Left lung (tissue), 10 donors: ENCODE data around the gene PPM1M. TPM values are rescaled to one million over a fixed set of nuclear protein-coding genes. Genes with fewer than 3 reads are reported as not detected.
A peak's percentile ranks its signal among the peaks of the same experiment; 100 is the strongest.

Experiments used
- ATAC-seq: fragments of 200-7000 bp; cut with Tn5 transposase; one replicate; pipeline ENCODE4 v1.9.1; 2020; ENCODE audit warnings: moderate library complexity
- DNase-seq, 4 donors: peaks; one replicate each; pipeline ENCODE4 v3.0.0-alpha.2; 2013 to 2020
- H3K27ac ChIP-seq, 2 donors: fragments of 200-600 bp; sonication (generic) in 1 of 2; one replicate each; pipeline versions ENCODE4 v1.5.0 to v1.8.0; 2020 to 2021
- H3K27me3 ChIP-seq, 2 donors: fragments of 200-600 bp; sonication (generic) in 1 of 2; one replicate each; pipeline versions ENCODE4 v1.5.0 to v1.8.0; 2020 to 2021
- H3K36me3 ChIP-seq, 2 donors: fragments of 200-600 bp; sonication (generic) in 1 of 2; one replicate each; pipeline versions ENCODE4 v1.5.0 to v1.8.0; 2020 to 2021
- H3K4me1 ChIP-seq, 2 donors: fragments of 200-600 bp; one replicate each; pipeline ENCODE4 v1.8.0; 2021
- H3K4me3 ChIP-seq, 2 donors: fragments of 200-600 bp; sonication (generic) in 1 of 2; one replicate each; pipeline versions ENCODE4 v1.5.0 to v1.8.0; 2020 to 2021; ENCODE audit warnings: mild to moderate bottlenecking in 1 of 2
- H3K9me3 ChIP-seq, 2 donors: fragments of 200-600 bp; sonication (generic) in 1 of 2; one replicate each; pipeline versions ENCODE4 v1.5.0 to v1.8.0; 2020 to 2021
- intact Hi-C, 2 donors: fragments of 100-400 bp; cut with DNase I; formaldehyde crosslinking; loops; one replicate each; pipeline versions ENCODE4 v1.11.2 to v1.14.2; 2022
- polyA plus RNA-seq, 6 donors: library from polyadenylated mRNA; unstranded; fragments of 120-200 nt; gene quantifications; one replicate each; pipeline ENCODE4 v1.2.1, GENCODE V29; 2013; ENCODE audit not compliant: insufficient read length in 6 of 6
- total RNA-seq, 2 donors: library from RNA; stranded (reverse); fragmentation: NEBNext Ultra II Directional; extraction: Animal tissue kit (Norgen Biotek cat#: 25700); gene quantifications; one replicate each; pipeline ENCODE4 v1.2.1, GENCODE V29; 2021
- TF ChIP-seq, protein P1 (sequence below), 2 donors: fragments of 200-600 bp; sonication (generic) in 1 of 2; IDR thresholded peaks; one replicate each; pipeline versions ENCODE4 v1.5.0 to v1.8.0; 2021; ENCODE audit warnings: antibody characterized with exemption in 2 of 2
- donor health status: DM: no; HTN: yes; CAD: no.
- donor health status: DM: no; HTN: no; CAD: no.

PPM1M gene
- total and polyA plus RNA-seq, 8 donors: 27.4 to 48.3 (median 31.4) TPM

DNA sequence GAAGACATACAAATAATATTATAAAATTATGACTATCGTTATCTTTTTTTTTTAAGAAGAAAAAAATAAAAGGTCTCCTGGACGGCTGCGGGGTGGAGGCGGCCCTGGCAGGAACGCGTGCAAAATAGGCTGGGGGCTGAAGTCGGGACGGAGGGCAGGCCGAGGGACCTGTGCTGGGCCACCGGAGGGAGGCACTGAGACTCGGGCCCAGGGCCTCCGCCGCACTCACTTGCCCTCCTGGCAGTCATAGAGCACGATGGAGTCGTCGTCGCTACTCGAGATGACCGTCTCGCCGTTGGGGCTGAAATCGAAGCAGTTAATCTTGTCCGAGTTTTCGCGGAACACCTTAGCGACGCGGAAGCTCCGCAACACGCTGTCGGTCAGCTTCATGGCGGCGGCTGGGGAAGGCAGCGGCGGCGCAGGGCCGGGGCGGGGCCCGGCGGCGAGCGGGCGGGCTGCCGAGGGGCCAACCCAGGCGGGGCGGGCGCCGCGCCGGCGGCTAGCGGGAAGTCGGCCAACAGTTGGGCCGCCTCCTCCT lies 32.5 kb downstream of the PPM1M start:
- H3K27ac ChIP-seq: peak overlapping the region; percentile 95 to 96
- DNase-seq (peak in 2 of 4 donors; percentile 58 to 93), ATAC-seq (peak; percentile 79)
- peaks cover 17 to 71% of the 10 kb centered on the region in 2 donors for H3K4me1 ChIP-seq
- peaks cover 0 to 27% of the 10 kb centered on the region in 2 donors for H3K36me3 ChIP-seq
- H3K4me3 ChIP-seq: peak overlapping the region; percentile 56 to 83
- no peaks in the 10 kb centered on the region for H3K9me3 ChIP-seq
- TF ChIP-seq, protein P1, sequence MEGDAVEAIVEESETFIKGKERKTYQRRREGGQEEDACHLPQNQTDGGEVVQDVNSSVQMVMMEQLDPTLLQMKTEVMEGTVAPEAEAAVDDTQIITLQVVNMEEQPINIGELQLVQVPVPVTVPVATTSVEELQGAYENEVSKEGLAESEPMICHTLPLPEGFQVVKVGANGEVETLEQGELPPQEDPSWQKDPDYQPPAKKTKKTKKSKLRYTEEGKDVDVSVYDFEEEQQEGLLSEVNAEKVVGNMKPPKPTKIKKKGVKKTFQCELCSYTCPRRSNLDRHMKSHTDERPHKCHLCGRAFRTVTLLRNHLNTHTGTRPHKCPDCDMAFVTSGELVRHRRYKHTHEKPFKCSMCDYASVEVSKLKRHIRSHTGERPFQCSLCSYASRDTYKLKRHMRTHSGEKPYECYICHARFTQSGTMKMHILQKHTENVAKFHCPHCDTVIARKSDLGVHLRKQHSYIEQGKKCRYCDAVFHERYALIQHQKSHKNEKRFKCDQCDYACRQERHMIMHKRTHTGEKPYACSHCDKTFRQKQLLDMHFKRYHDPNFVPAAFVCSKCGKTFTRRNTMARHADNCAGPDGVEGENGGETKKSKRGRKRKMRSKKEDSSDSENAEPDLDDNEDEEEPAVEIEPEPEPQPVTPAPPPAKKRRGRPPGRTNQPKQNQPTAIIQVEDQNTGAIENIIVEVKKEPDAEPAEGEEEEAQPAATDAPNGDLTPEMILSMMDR (IDR thresholded peaks at IDR 0.05): peak in 1 of 2 donors; percentile 27
- intact Hi-C loops: no loop called here
- no peaks in the 10 kb centered on the region for H3K27me3 ChIP-seq

- Histone ChIP-seq H3K4me1 (peaks cover 17 to 65% of the 10 kb centered on the region in 2 donors), H3K27ac (peak within 1 kb of the TSS; percentile 95 to 96), H3K4me3 (peak within 1 kb of the TSS; percentile 56 to 83), H3K9me3 (no peaks in the 10 kb centered on the region), H3K27me3 (no peaks in the 10 kb centered on the region), H3K36me3 (peaks cover 0 to 21% of the 10 kb centered on the region in 2 donors)
- ATAC-seq (peak; percentile 96), DNase-seq (peak; percentile 91 to 100 (median 98))
- intact Hi-C loops: no loop called here
- TF ChIP-seq, protein P1 (IDR thresholded peaks at IDR 0.05): peak in 1 of 2 donors; percentile 23
Observed at GRCh38 chr3:52278510-52279069, 33.0 kb downstream of the PPM1M start, which contains the start of gene WDR82. Gene WDR82 (minus strand): TSS chr3:52278649. CDS start chr3:52278361, 288 bp downstream.

- TF ChIP-seq, protein P1 (IDR thresholded peaks at IDR 0.05): no peak
- H3K27me3 ChIP-seq: no peaks in the 10 kb centered on the region
- peak overlapping the region; percentile 95 to 96 for H3K27ac ChIP-seq
- peaks cover 14 to 55% of the 10 kb centered on the region in 2 donors for H3K4me1 ChIP-seq
- H3K4me3 ChIP-seq: peak overlapping the region in 1 of 2 donors; percentile 83
- H3K9me3 ChIP-seq: no peaks in the 10 kb centered on the region
- intact Hi-C loops: no loop called here
- H3K36me3 ChIP-seq: peaks cover 0 to 11% of the 10 kb centered on the region in 2 donors
- no peak for ATAC-seq
- DNase-seq: no peak
Observed at GRCh38 chr3:52279596-52279995, 34.0 kb downstream of the PPM1M start.

GRCh38 chr3:52280050-52280461 lies 34.5 kb downstream of the PPM1M start:
- ATAC-seq (no peak), DNase-seq (peak in 1 of 4 donors; percentile 59)
- no peaks in the 10 kb centered on the region for H3K27me3 ChIP-seq
- peak overlapping the region; percentile 95 to 96 for H3K27ac ChIP-seq
- TF ChIP-seq, protein P1 (IDR thresholded peaks at IDR 0.05): no peak
- H3K4me1 ChIP-seq: peaks cover 14 to 51% of the 10 kb centered on the region in 2 donors
- intact Hi-C loops: no loop called here
- no peak overlapping the region for H3K4me3 ChIP-seq
- no peaks in the 10 kb centered on the region for H3K9me3 ChIP-seq
- peaks cover 0 to 6% of the 10 kb centered on the region in 2 donors for H3K36me3 ChIP-seq

DNA sequence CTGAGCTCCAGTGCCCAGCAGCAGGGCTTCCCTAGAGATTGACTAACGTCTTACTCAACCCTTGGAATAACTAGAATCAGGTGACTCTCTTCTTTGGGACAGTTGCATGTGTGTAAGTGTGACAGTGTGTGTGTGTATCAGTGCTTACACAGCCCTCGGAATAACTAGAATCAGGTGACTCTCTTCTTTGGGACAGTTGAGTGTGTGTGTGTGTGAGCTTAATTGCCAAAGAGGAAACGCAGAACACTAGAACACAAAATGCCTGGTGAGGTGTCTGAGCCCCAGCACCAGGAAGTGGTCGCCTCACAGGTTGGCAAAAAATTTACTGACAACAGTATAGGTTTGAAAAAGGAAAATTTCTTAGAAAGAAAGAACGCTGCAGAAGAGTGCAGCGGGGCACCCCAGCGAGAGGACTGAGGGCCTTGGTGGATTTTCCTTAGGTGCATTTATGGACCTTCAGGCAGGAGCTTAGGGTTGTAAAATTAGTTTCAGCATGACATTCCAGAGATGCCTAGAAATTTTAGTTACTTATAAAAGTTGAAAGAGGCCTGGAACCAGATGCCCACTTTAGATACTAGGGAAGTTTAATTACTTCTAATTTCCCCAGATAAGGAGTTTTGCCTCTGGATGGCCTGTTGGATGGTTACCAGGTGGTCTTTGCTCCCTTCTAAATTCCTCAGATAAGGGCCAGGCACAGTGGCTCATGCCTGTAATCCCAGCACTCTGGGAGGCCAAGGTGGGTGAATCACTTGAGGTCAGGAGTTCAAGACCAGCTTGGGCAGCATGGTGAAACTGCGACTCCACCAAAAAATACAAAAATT lies 36.6 kb downstream of the PPM1M start:
- H3K4me1 ChIP-seq: peaks cover 0 to 39% of the 10 kb centered on the region in 2 donors
- H3K9me3 ChIP-seq: no peaks in the 10 kb centered on the region
- H3K4me3 ChIP-seq: no peak overlapping the region
- DNase-seq (peak in 1 of 4 donors; percentile 19), ATAC-seq (no peak)
- peak overlapping the region in 1 of 2 donors; percentile 33 for H3K27ac ChIP-seq
- H3K36me3 ChIP-seq: no peaks in the 10 kb centered on the region
- intact Hi-C loops: no loop called here
- no peaks in the 10 kb centered on the region for H3K27me3 ChIP-seq
- TF ChIP-seq, protein P1 (IDR thresholded peaks at IDR 0.05): no peak
